GM12878 (cell line): ENCODE results near the gene SAMD7.

ENCODE experiments used
- CTCF ChIP-seq, 3 experiments: IDR thresholded peaks in 2 of 3; conservative IDR thresholded peaks in 1 of 3; 2 replicates each; pipeline ENCODE4 v1.5.1; 2011; ENCODE audit warnings: low read depth in 3 of 3, low read length in 3 of 3, mild to moderate bottlenecking in 3 of 3, control low read depth in 2 of 3, moderate library complexity in 2 of 3, inconsistent platforms in 1 of 3, mixed read lengths in 1 of 3; ENCODE audit not compliant: control insufficient read depth in 2 of 3, insufficient read depth in 1 of 3; ENCODE audit errors: extremely low read depth in 1 of 3
- CUX1 ChIP-seq: IDR thresholded peaks from 2 replicates; pipeline ENCODE4 v1.6.1; 2012; ENCODE audit warnings: improper control_type of control experiment, low read depth, low read length; ENCODE audit not compliant: insufficient replicate concordance
- POLR2AphosphoS5 ChIP-seq: IDR thresholded peaks from 2 replicates; pipeline ENCODE4 v1.6.1; 2011; ENCODE audit warnings: mild to moderate bottlenecking, low read length, inconsistent platforms
- RAD21 ChIP-seq: IDR thresholded peaks from 2 replicates; pipeline ENCODE4 v1.6.1; 2011; ENCODE audit warnings: mild to moderate bottlenecking, low read depth, low read length, moderate library complexity; ENCODE audit not compliant: insufficient read depth

- no peak for TF ChIP-seq RAD21
- no peak for TF ChIP-seq CUX1
- no peak for TF ChIP-seq POLR2AphosphoS5
- no peak for TF ChIP-seq CTCF (IDR thresholded peaks at IDR 0.05 in 2 of 3, conservative IDR thresholded peaks at IDR 0.05 in 1 of 3; ENCODE audit: control insufficient read depth in 2 of 3, extremely low read depth in 1 of 3, insufficient read depth in 1 of 3, low read depth in 3 of 3, low read length in 3 of 3)
These were observed 43.0 kb upstream of the SAMD7 start for GRCh38 chr3:169868369-169868768.
